Endodermal cell (in vitro differentiated cells): ENCODE data around the gene LPCAT4. TPM values are rescaled to one million over a fixed set of nuclear protein-coding genes. Genes with fewer than 3 reads are reported as not detected.

Source experiments
- DNase-seq: peaks from one replicate; pipeline ENCODE4 v3.0.0-alpha.2; 2017
- H3K27ac ChIP-seq: 2 replicates; pipeline ENCODE4 v1.5.1; 2013; ENCODE audit warnings: mild to moderate bottlenecking, low read depth, low read length, moderate library complexity
- H3K27me3 ChIP-seq: 2 replicates; pipeline ENCODE4 v1.6.1; 2013; ENCODE audit warnings: mild to moderate bottlenecking, low read length, moderate library complexity; ENCODE audit not compliant: insufficient read depth, control insufficient read depth, poor library complexity, severe bottlenecking
- H3K36me3 ChIP-seq: 2 replicates; pipeline ENCODE4 v1.7.0; 2013; ENCODE audit warnings: mild to moderate bottlenecking, low read length, moderate library complexity; ENCODE audit not compliant: control insufficient read depth, insufficient read depth
- H3K4me1 ChIP-seq: one replicate; pipeline ENCODE4 v1.7.0; 2013; ENCODE audit warnings: low read length; ENCODE audit not compliant: control insufficient read depth, insufficient read depth
- H3K4me3 ChIP-seq: 2 replicates; pipeline ENCODE4 v1.5.1; 2013; ENCODE audit warnings: mild to moderate bottlenecking, low read length, moderate library complexity
- H3K9ac ChIP-seq: 2 replicates; pipeline ENCODE4 v1.6.1; 2013; ENCODE audit warnings: mild to moderate bottlenecking, low read length, moderate library complexity; ENCODE audit not compliant: poor library complexity, severe bottlenecking; ENCODE audit errors: extremely low read depth
- H3K9me3 ChIP-seq: 2 replicates; pipeline ENCODE4 v1.6.1; 2013; ENCODE audit warnings: mild to moderate bottlenecking, low read length, moderate library complexity; ENCODE audit not compliant: control insufficient read depth
- H3K27ac Mint-ChIP-seq: 2 replicates; pipeline ENCODE4 v1.8.0; 2020; ENCODE audit warnings: mixed read lengths
- H3K27me3 Mint-ChIP-seq: 2 replicates; pipeline ENCODE4 v1.8.0; 2021; ENCODE audit warnings: mild to moderate bottlenecking, mixed read lengths; ENCODE audit not compliant: insufficient read depth
- H3K36me3 Mint-ChIP-seq: 2 replicates; pipeline ENCODE4 v1.8.0; 2020; ENCODE audit warnings: low read depth, mixed read lengths
- H3K4me1 Mint-ChIP-seq: 2 replicates; pipeline ENCODE4 v1.8.0; 2020; ENCODE audit warnings: mixed read lengths
- H3K4me3 Mint-ChIP-seq: 2 replicates; pipeline ENCODE4 v1.8.0; 2020; ENCODE audit warnings: mild to moderate bottlenecking, moderate library complexity, mixed read lengths
- H3K9me3 Mint-ChIP-seq: 2 replicates; pipeline ENCODE4 v1.8.0; 2020; ENCODE audit warnings: mild to moderate bottlenecking, mixed read lengths
- CTCF ChIP-seq: fragments of 200-600 bp; sonication (generic); conservative IDR thresholded peaks from 2 replicates; pipeline ENCODE4 v1.5.0; 2021; ENCODE audit warnings: antibody characterized with exemption, mild to moderate bottlenecking
- WGBS, 2 experiments: methylation state at CpG; one replicate each; pipeline versions ENCODE4 v1.1.5 to v1.1.7; 2013; ENCODE audit warnings: missing lambda C conversion rate in 2 of 2, mixed read lengths in 1 of 2; ENCODE audit not compliant: insufficient coverage in 1 of 2, insufficient read length in 1 of 2; 5-methylcytosine and 5-hydroxymethylcytosine counted together
- microRNA-seq: library from miRNA; unstranded; fragments of <30 nt; microRNA quantifications from one replicate; pipeline ENCODE4 v1.2.0, GENCODE V29; 2020; ENCODE audit warnings: borderline microRNAs expressed
- total RNA-seq, 2 donors: library from RNA; stranded (reverse); fragmentation: NEBNext Ultra II Directional in 1 of 2; extraction: Animal tissue kit (Norgen Biotek cat#: 25700) in 1 of 2; gene quantifications; 2 replicates in 1 of 2; 3 replicates in 1 of 2; pipeline ENCODE4 v1.2.1, GENCODE V29; 2021

The LPCAT4 gene
- total RNA-seq, 2 donors from 2014 or later, result 64.7 to 65.6 TPM

GRCh38 chr15:34311563-34311962 lies 55.4 kb downstream of the LPCAT4 start:
- no peaks in the 10 kb centered on the region for H3K9me3 Mint-ChIP-seq
- no peaks in the 10 kb centered on the region for H3K4me1 ChIP-seq
- DNase-seq, result no peak
- H3K4me3 Mint-ChIP-seq, result no peak overlapping the region
- H3K27me3 Mint-ChIP-seq, result no peaks in the 10 kb centered on the region
- no peaks in the 10 kb centered on the region for H3K36me3 ChIP-seq
- H3K9ac ChIP-seq, result no peak overlapping the region
- peaks cover under 1% of the 10 kb centered on the region for H3K4me1 Mint-ChIP-seq
- no peak for TF ChIP-seq CTCF
- H3K27me3 ChIP-seq, result no peaks in the 10 kb centered on the region
- H3K27ac ChIP-seq, result no peak overlapping the region
- no peak overlapping the region for H3K4me3 ChIP-seq
- H3K27ac Mint-ChIP-seq, result no peak overlapping the region
- no peaks in the 10 kb centered on the region for H3K9me3 ChIP-seq
- 60% methylated on average over 1 of the region's 1 CpG; no CpG with 5 or more reads in 1 of the 2 experiments for WGBS, 2 experiments
- H3K36me3 Mint-ChIP-seq, result peaks cover 3% of the 10 kb centered on the region

Small RNA genes within 50 kb of the gene (microRNA-seq; reads per million reads assigned to microRNA genes)
- gene MIR1233-1, result not detected

Other genes with a start within 250 kb of the LPCAT4 start
- gene KATNBL1, start 157.1 kb downstream of the LPCAT4 start, total RNA-seq, result 10 to 100 TPM; 54.3 to 71.8 TPM
- gene EMC4, start 142.2 kb downstream of the LPCAT4 start, total RNA-seq, result 10 to 100 TPM; 90.3 to 94.5 TPM
- gene SLC12A6, start 29.4 kb downstream of the LPCAT4 start, total RNA-seq, result 10 to 100 TPM; 18.2 to 23.3 TPM
- gene NOP10, start 24.1 kb downstream of the LPCAT4 start, total RNA-seq, result 100 to 1,000 TPM; 193 to 207 TPM
- gene NUTM1, start 23.9 kb downstream of the LPCAT4 start, total RNA-seq, result under 1 TPM in 1 of 2 donors, not detected in 1; 0.09 TPM
- 10 to 100 TPM; 60.8 to 95.8 TPM for gene GOLGA8A, start 70.6 kb upstream of the LPCAT4 start, total RNA-seq
- 10 to 100 TPM; 74.9 to 98.6 TPM for gene GOLGA8B, start 216.5 kb upstream of the LPCAT4 start, total RNA-seq